ENCODE data around the gene WWP2.
"Not testable (repeated sequence)": the region's sequence is repeated elsewhere in the genome, so short reads cannot be mapped to it uniquely, and the experiment has no call there.

The WWP2 gene

GRCh38 chr16:69929480-69929879, 167.3 kb downstream of the WWP2 start:
- DNase-seq = no peak

- peak; percentile 68 for DNase-seq
These were observed 168.1 kb downstream of the WWP2 start for GRCh38 chr16:69930117-69930776.

- DNase-seq = no peak
These were observed 169.5 kb downstream of the WWP2 start for GRCh38 chr16:69931631-69932030.

GRCh38 chr16:69932228-69932627, 170.1 kb downstream of the WWP2 start:
- DNase-seq = no peak

- DNase-seq = no peak
These were observed 170.7 kb downstream of the WWP2 start for GRCh38 chr16:69932691-69933392.

GRCh38 chr16:69934044-69934443, 171.9 kb downstream of the WWP2 start:
- DNase-seq = no peak

- no peak for DNase-seq
These were observed 172.6 kb downstream of the WWP2 start for GRCh38 chr16:69934751-69935150.

GRCh38 chr16:69935278-69935711, 173.2 kb downstream of the WWP2 start:
- DNase-seq = no peak

GRCh38 chr16:69935740-69936139, 173.6 kb downstream of the WWP2 start:
- DNase-seq = no peak

- DNase-seq = no peak
These were observed 174.1 kb downstream of the WWP2 start for GRCh38 chr16:69936252-69936651.

GRCh38 chr16:69936751-69937211, 174.6 kb downstream of the WWP2 start:
- no peak for DNase-seq

- no peak for DNase-seq
These were observed 175.4 kb downstream of the WWP2 start for GRCh38 chr16:69937465-69937951.

GRCh38 chr16:69938981-69939820, 177.1 kb downstream of the WWP2 start:
- no peak for DNase-seq

GRCh38 chr16:69939821-69940585, 177.9 kb downstream of the WWP2 start:
- DNase-seq = no peak

- no peak for DNase-seq
These were observed 178.5 kb downstream of the WWP2 start for GRCh38 chr16:69940676-69941075.

- no peak for DNase-seq
These were observed 179.3 kb downstream of the WWP2 start for GRCh38 chr16:69941251-69942098.

GRCh38 chr16:69942099-69942491, 180.0 kb downstream of the WWP2 start:
- no peak for DNase-seq

GRCh38 chr16:69942627-69943170, 180.6 kb downstream of the WWP2 start:
- no peak for DNase-seq

- not testable (repeated sequence) for DNase-seq
These were observed 181.3 kb downstream of the WWP2 start for GRCh38 chr16:69943241-69944036.

GRCh38 chr16:69950411-69950810, 188.3 kb downstream of the WWP2 start:
- DNase-seq = not testable (repeated sequence)

Data from suppressor macrophage treated with lipopolysaccharide for 4 hours (primary cell).